Bronchial epithelial cell (primary cell): ENCODE data around the gene CCDC34. TPM values are rescaled to one million over a fixed set of nuclear protein-coding genes. Genes with fewer than 3 reads are reported as not detected.
A peak's percentile ranks its signal among the peaks of the same experiment; 100 is the strongest.

Source experiments
- DNase-seq: peaks from one replicate; pipeline ENCODE4 v3.0.0-alpha.2; 2010; ENCODE audit warnings: low read depth
- FAIRE-seq: peaks from 2 replicates; lab custom pipeline; 2011; peaks lifted over from hg19 to GRCh38; lab: Jason Lieb, UNC
- H3K27me3 ChIP-seq: 2 replicates; pipeline ENCODE4 v1.5.1; 2011; ENCODE audit warnings: low read length; ENCODE audit not compliant: control insufficient read depth, insufficient read depth
- H3K36me3 ChIP-seq: 2 replicates; pipeline ENCODE4 v1.5.1; 2011; ENCODE audit warnings: low read length; ENCODE audit not compliant: control insufficient read depth, insufficient read depth
- H3K4me3 ChIP-seq: 2 replicates; pipeline ENCODE4 v1.5.1; 2011; ENCODE audit warnings: mild to moderate bottlenecking, low read depth, low read length, control low read depth
- total RNA-seq: library from RNA; depleted of rRNA; stranded (reverse); fragments of >200 nt; gene quantifications from 2 replicates; pipeline ENCODE4 v1.2.1, GENCODE V29; 2014
- TF ChIP-seq, protein P1 (sequence below): IDR thresholded peaks from 2 replicates; pipeline ENCODE4 v1.5.1; 2011; ENCODE audit warnings: mild to moderate bottlenecking, moderate library complexity, low read length, control low read depth, inconsistent platforms; ENCODE audit not compliant: insufficient read depth, severe bottlenecking

Gene CCDC34
- total RNA-seq, 1 donor from 2014 or later: 1.3 TPM

GRCh38 chr11:27397624-27398399 is 34.8 kb upstream of the CCDC34 start:
- Histone ChIP-seq H3K27me3 (no peaks in the 10 kb centered on the region), H3K36me3 (no peaks in the 10 kb centered on the region), H3K4me3 (no peak overlapping the region)
- DNase-seq (no peak), FAIRE-seq (no peak)
- TF ChIP-seq, protein P1, sequence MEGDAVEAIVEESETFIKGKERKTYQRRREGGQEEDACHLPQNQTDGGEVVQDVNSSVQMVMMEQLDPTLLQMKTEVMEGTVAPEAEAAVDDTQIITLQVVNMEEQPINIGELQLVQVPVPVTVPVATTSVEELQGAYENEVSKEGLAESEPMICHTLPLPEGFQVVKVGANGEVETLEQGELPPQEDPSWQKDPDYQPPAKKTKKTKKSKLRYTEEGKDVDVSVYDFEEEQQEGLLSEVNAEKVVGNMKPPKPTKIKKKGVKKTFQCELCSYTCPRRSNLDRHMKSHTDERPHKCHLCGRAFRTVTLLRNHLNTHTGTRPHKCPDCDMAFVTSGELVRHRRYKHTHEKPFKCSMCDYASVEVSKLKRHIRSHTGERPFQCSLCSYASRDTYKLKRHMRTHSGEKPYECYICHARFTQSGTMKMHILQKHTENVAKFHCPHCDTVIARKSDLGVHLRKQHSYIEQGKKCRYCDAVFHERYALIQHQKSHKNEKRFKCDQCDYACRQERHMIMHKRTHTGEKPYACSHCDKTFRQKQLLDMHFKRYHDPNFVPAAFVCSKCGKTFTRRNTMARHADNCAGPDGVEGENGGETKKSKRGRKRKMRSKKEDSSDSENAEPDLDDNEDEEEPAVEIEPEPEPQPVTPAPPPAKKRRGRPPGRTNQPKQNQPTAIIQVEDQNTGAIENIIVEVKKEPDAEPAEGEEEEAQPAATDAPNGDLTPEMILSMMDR: no peak

- Histone ChIP-seq H3K27me3 (no peaks in the 10 kb centered on the region), H3K36me3 (no peaks in the 10 kb centered on the region), H3K4me3 (no peak overlapping the region)
- no peak for DNase-seq
- TF ChIP-seq, protein P1: no peak
- FAIRE-seq: no peak
These were observed 33.3 kb upstream of the CCDC34 start for GRCh38 chr11:27396259-27396839.

DNA sequence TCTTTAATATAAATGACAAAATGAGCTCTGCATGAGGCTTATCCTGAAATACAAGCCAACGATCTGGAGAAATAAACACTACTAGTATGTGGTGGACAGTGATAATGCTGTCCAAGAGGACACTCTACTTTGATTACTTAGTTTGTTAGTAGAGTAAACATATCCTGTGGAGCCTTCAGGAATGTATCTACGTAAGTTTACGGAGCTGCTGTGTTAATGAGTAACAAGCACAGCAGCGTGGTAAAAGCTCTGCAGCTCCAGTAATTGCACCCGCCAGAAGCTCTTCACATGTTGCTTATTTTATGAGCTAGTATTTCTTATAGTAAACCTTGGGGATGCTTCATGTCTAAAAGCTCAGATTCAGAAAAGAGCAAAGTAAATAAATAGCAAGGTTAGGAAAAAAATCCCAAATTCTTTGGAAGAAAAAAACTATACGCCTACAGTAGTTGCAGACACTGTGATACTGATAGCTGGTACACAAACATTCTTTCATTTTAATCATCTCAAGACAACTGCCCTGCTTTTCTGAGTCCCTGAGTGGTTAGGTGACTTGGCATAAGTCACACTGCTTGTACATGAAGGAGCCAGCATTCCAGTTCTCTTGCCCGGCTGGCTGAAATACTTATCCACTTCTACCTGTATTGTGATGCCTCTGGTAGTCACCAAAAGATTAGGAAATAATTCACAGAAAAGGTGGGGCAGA is 32.7 kb upstream of the CCDC34 start:
- Histone ChIP-seq H3K27me3 (no peaks in the 10 kb centered on the region), H3K36me3 (no peaks in the 10 kb centered on the region), H3K4me3 (no peak overlapping the region)
- TF ChIP-seq, protein P1: no peak
- FAIRE-seq (no peak), DNase-seq (peak; percentile 85)

DNA sequence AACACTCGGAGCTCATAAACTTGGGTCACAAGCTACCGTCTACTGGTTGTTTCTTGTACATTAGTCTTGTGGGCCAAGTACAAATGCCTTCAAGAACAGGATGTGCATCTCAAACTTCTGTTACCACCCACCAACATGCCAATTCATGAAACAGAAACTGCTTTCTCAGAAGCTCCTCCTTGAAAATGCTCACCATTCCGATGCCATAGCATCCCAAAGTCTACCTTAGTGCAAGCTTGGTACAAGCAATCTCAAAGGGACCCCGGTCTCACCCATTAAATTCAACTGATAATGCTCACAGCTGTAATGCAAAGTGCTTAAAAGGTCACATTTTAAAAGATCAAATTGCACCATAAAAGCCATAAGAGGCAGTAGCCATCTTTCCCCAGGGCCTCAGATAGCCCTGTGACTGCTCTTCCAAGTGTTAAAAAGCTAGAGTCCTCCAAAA is 31.8 kb upstream of the CCDC34 start:
- Histone ChIP-seq H3K36me3 (no peaks in the 10 kb centered on the region), H3K4me3 (no peak overlapping the region), H3K27me3 (no peaks in the 10 kb centered on the region)
- DNase-seq (peak; percentile 44), FAIRE-seq (no peak)
- TF ChIP-seq, protein P1: no peak

DNA sequence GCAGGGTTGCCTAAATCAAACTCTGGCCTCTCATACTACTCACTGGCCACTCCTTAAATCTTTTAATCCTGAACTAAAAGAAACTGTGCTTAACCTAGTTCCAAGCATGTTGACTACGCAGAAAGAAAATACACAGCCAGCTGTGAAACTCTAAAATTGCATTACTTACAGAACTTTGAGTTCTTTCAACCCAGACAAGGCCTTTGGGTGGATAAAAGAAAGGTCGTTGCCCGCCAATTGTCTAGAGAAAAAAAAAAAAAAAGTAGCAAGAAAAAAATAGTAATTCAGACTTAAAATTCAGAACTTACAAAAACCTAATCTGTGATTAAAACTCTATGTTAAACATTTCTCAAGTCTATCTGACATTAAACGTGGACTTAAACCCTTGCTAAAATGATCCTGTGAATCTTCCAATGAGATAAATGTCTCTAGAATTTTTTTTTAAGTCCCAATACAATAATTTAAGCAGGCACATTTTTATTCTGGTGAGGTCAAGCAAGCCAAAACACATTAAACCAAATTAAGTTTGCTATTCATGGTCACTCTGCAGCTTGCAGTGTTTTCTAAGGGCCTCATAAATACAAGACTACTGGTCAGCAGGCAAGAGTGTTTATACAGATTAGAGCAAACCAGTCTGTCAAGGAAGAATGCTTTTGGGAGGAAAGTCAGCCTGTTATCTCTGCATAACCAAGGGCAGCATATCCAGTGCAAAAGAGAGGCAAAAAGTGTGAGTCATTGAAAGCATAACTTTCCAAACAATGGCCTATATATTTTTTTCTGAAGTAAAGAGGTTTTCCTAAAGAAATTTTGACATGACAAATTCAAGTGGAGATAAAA is 29.5 kb upstream of the CCDC34 start:
- TF ChIP-seq, protein P1: no peak
- no peaks in the 10 kb centered on the region for H3K36me3 ChIP-seq
- DNase-seq: peak; percentile 61
- FAIRE-seq: no peak
- H3K4me3 ChIP-seq: no peak overlapping the region
- no peaks in the 10 kb centered on the region for H3K27me3 ChIP-seq
